SK-N-SH treated with all-trans-retinoic acid at 6 μM for 48 hours (cell line): Measurements from ENCODE around the gene TSSC4.

Experiments used
- ATAC-seq: fragments of 200-7000 bp; cut with Tn5 transposase; 3 replicates; pipeline ENCODE4 v1.9.1; 2020; ENCODE audit warnings: mild to moderate bottlenecking, moderate library complexity
- ARNTL ChIP-seq: fragments of 450-650 bp; formaldehyde crosslinking; IDR thresholded peaks from 2 replicates; pipeline ENCODE4 v1.5.0; 2020; ENCODE audit warnings: low read depth, mild to moderate bottlenecking, moderate library complexity, borderline replicate concordance
- BACH2 ChIP-seq: fragments of 250-450 bp; sonication (Bioruptor Pico); IDR thresholded peaks from 2 replicates; pipeline ENCODE4 v1.9.0; 2021; ENCODE audit warnings: mild to moderate bottlenecking, borderline replicate concordance
- CREB5 ChIP-seq: fragments of 250-450 bp; sonication (Bioruptor Pico); IDR thresholded peaks from 2 replicates; pipeline ENCODE4 v1.5.1; 2020; ENCODE audit warnings: low read depth, mild to moderate bottlenecking, moderate library complexity
- CSDC2 ChIP-seq: fragments of 250-450 bp; sonication (Bioruptor Pico); IDR thresholded peaks from 2 replicates; pipeline ENCODE4 v1.5.0; 2020; ENCODE audit warnings: mild to moderate bottlenecking, moderate library complexity
- CSRNP3 ChIP-seq: fragments of 250-450 bp; sonication (Bioruptor Pico); IDR thresholded peaks from 2 replicates; pipeline ENCODE4 v1.5.1; 2021; ENCODE audit warnings: mild to moderate bottlenecking, moderate library complexity
- GLIS3 ChIP-seq: fragments of 250-450 bp; sonication (Bioruptor Pico); IDR thresholded peaks from 2 replicates; pipeline ENCODE4 v1.5.0; 2020; ENCODE audit warnings: mild to moderate bottlenecking, moderate library complexity
- ISL1 ChIP-seq: fragments of 250-450 bp; sonication (Bioruptor Pico); IDR thresholded peaks from 2 replicates; pipeline ENCODE4 v2.1.2; 2022; ENCODE audit warnings: mild to moderate bottlenecking, moderate library complexity
- OSR1 ChIP-seq: fragments of 250-450 bp; sonication (Bioruptor Pico); IDR thresholded peaks from 2 replicates; pipeline ENCODE4 v1.8.0; 2022; ENCODE audit warnings: moderate library complexity, mild to moderate bottlenecking, inconsistent platforms
- PPARA ChIP-seq: fragments of 250-450 bp; sonication (Bioruptor Pico); IDR thresholded peaks from 2 replicates; pipeline ENCODE4 v1.5.0; 2020; ENCODE audit warnings: mild to moderate bottlenecking, borderline replicate concordance
- RARB ChIP-seq: fragments of 250-450 bp; sonication (Bioruptor Pico); IDR thresholded peaks from 2 replicates; pipeline ENCODE4 v1.8.0; 2021; ENCODE audit warnings: mild to moderate bottlenecking, moderate library complexity
- SNAI2 ChIP-seq: fragments of 250-450 bp; sonication (Bioruptor Pico); IDR thresholded peaks from 2 replicates; pipeline ENCODE4 v1.5.0; 2020; ENCODE audit warnings: mild to moderate bottlenecking, moderate library complexity
- TCF4 ChIP-seq: fragments of 250-450 bp; sonication (Bioruptor Pico); IDR thresholded peaks from 2 replicates; pipeline ENCODE4 v1.8.0; 2021; ENCODE audit warnings: mild to moderate bottlenecking, moderate library complexity, borderline replicate concordance
- TOX ChIP-seq: fragments of 250-450 bp; sonication (Bioruptor Pico); IDR thresholded peaks from 2 replicates; pipeline ENCODE4 v1.8.0; 2021; ENCODE audit warnings: mild to moderate bottlenecking, moderate library complexity, borderline replicate concordance
- TSHZ2 ChIP-seq: fragments of 250-450 bp; sonication (Bioruptor Pico); IDR thresholded peaks from 2 replicates; pipeline ENCODE4 v1.5.0; 2020; ENCODE audit warnings: mild to moderate bottlenecking, moderate library complexity
- ZFP3 ChIP-seq: fragments of 250-450 bp; sonication (Bioruptor Pico); IDR thresholded peaks from 2 replicates; pipeline ENCODE4 v1.5.0; 2020; ENCODE audit warnings: mild to moderate bottlenecking, moderate library complexity
- ZFP30 ChIP-seq: fragments of 450-650 bp; formaldehyde crosslinking; IDR thresholded peaks from 2 replicates; pipeline ENCODE4 v1.5.0; 2022; ENCODE audit warnings: mild to moderate bottlenecking, moderate library complexity
- ZNF565 ChIP-seq: fragments of 450-650 bp; formaldehyde crosslinking; conservative IDR thresholded peaks from 2 replicates; pipeline ENCODE4 v1.5.0; 2020; ENCODE audit warnings: low read depth, mild to moderate bottlenecking, moderate library complexity
- ZNF70 ChIP-seq: fragments of 450-650 bp; formaldehyde crosslinking; IDR thresholded peaks from 2 replicates; pipeline ENCODE4 v1.5.0; 2020; ENCODE audit warnings: mild to moderate bottlenecking, moderate library complexity
- ZNF8 ChIP-seq: fragments of 450-650 bp; formaldehyde crosslinking; IDR thresholded peaks from 2 replicates; pipeline ENCODE4 v1.5.0; 2020; ENCODE audit warnings: mild to moderate bottlenecking, moderate library complexity

TSSC4 gene

GRCh38 chr11:2398664-2399355 lies 1.7 kb upstream of the TSSC4 start:
- no peak for ATAC-seq
- TF ChIP-seq ISL1 (CRISPR knock-in tag) (no peak), BACH2 (CRISPR knock-in tag) (no peak), TCF4 (no peak), CREB5 (CRISPR knock-in tag) (no peak), CSRNP3 (CRISPR knock-in tag) (no peak), ZFP30 (CRISPR knock-in tag) (no peak), ZNF70 (CRISPR knock-in tag) (no peak), ZFP3 (CRISPR knock-in tag) (no peak), OSR1 (CRISPR knock-in tag) (no peak), CSDC2 (CRISPR knock-in tag) (no peak), SNAI2 (CRISPR knock-in tag) (no peak), TOX (CRISPR knock-in tag) (no peak), RARB (no peak), PPARA (no peak), ZNF565 (CRISPR knock-in tag) (no peak), ARNTL (CRISPR knock-in tag) (no peak)

- TF ChIP-seq CSDC2 (CRISPR knock-in tag) (no peak), ISL1 (CRISPR knock-in tag) (no peak), ZNF70 (CRISPR knock-in tag) (no peak), ZFP30 (CRISPR knock-in tag) (no peak), ZFP3 (CRISPR knock-in tag) (no peak), BACH2 (CRISPR knock-in tag) (no peak), GLIS3 (no peak), TSHZ2 (no peak), CSRNP3 (CRISPR knock-in tag) (no peak), ARNTL (CRISPR knock-in tag) (no peak), ZNF8 (CRISPR knock-in tag) (no peak), PPARA (no peak)
- peak; percentile 12 for ATAC-seq
Measured at GRCh38 chr11:2399488-2400068, 972 bp upstream of the TSSC4 start.

- peak; percentile 7 for ATAC-seq
- TF ChIP-seq CREB5 (CRISPR knock-in tag) (no peak), RARB (no peak), GLIS3 (0 out of 2 replicates have a peak, but pooled peaks have one; percentile 6), ZNF70 (CRISPR knock-in tag) (no peak), TCF4 (no peak)
Measured at GRCh38 chr11:2400762-2401435, 349 bp downstream of the TSSC4 start.
